NCI-H1694 treated with DMSO at 0.1 percent for 48 hours (cell line): Measurements from ENCODE around the gene APOB.

ENCODE experiments used
- DNase-seq: peaks from one replicate; lab custom pipeline; 2025; lab: John Stamatoyannopoulos, UW

The APOB gene

DNA sequence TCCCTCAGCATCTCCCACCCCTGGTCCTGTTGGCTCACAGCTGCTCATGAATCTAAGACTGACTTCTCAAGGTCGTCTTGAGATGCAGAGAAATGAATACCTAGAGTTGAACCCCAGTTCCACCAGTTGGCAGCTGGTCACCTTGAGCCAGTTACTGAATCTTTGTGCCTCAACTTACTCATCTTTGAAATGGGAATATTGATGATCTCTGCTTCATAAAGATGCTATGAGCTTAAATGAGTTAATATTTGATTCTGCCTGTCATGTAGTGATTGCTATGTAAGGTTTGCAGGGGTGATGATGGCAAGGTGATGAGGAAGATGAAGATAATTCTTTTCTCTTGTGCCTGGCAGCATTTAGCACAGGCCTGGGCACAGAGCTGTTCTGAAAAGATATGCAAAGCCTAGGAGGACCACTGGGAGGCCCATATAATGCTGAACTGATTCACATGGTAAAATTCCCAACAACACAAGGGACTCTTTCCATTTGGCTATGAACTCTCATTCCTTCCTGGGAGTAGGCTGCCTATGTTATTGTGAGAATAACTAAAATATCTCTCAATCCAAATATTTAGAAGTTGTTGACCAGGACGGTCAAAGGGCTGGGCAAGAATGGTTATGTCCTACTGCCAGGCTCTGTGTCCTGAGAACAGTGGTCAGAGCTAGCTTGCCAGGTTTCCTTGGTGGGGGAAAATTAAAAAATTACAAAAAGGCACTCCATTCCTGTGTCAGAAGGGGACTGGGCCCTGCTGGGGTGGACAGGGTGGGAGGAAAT lies 70.9 kb downstream of the APOB start:
- no peak for DNase-seq

DNA sequence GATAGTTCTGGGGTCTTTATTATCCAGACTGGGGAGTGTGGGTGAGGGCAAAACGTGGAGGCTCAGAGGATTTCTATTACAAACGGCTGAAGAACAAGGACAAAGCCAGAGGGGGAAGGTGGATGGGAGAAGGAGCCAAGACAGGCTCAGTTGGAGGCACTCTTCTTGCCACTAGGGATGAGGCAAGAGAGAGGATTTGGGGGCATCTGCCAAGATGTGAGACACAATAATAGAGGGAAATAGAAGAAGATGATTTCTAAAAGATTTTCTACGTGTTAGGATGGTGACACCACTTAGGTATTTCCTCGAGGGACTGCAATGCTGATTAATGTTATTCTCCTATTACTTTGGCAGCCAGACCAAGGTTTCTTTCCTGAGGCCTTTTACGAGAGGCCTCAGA lies 71.8 kb downstream of the APOB start:
- no peak for DNase-seq

DNA sequence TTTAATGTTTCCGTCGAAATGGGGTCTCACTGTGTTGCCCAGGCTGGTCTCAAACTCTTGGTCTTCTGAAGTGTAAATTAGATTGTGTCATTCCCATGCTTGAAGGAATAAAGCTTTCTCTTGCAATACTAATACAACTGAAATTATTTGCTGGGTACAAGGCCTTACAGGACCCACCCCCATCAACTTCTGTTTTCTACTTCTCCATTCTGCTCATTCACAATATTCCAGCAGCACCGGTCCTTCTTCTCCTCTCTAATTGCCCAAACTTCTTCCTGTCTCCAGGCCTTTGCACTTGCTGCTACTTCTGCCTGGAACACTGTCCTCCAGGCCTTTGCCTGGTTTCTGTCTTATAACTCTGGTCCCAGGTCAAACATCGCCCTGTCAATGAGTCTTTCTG lies 73.8 kb downstream of the APOB start:
- no peak for DNase-seq

DNA sequence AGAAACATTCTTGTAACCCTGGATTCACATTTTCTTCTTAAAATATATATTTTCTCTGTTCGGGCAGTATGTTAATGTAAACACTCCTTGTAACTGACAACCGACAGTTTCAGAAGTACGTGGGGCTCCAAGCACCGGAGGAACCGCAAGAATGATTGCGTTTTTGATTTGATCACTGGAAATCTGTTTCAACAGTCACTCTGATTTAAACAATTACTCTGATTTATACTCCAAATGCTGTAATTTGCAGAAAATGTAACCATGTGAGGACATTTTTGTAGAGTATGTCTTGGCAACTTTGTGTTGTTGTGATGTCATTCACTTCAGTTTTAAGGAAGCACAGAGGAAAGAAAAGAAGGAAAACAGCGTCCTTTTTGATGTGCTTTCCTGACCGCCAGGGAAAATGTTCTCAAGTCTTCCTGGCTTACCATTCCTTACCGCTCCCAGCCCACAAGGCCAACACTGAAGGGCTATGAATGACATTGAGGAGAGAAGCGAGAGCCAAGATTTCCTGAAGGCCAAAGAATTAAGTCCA lies 77.7 kb downstream of the APOB start:
- DNase-seq, result no peak

DNA sequence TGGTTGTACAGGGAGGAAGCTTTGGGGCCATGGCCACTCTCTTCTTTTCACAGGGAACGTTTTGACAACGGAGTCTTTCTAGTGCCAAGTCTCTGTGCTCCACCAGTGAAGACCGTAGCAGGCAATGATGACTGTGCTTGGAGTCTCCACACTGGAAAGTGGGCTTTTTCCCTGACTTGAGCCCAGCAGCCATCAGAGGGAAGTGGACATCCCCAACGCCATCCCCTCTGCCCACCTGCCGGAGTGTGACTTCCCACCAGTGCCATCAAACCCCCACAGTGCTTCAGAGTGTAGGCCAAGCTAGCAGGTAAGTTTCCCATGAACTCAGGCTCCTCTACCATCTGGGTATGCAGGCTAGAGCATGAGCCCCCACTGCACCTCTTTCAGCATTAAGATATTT lies 78.7 kb downstream of the APOB start:
- DNase-seq, result no peak

DNA sequence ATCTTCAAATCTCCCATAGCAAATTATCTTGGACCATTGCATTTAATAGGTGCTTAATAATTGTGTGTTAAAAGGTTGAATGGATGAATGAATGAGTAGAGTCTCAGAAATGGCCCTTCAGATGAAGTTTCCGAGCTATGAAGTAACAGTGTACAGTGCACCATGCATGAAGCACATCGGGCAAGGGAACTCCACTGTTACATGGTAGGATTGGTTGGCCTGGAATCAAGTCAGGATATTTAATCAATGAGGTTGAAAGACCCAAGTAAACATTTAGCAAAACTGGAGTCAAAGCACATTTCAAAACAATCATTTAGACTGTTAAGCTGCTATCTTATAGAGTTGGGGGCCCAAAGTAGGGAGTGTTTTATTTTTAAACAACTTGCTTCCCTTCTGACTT lies 80.0 kb downstream of the APOB start:
- no peak for DNase-seq

DNA sequence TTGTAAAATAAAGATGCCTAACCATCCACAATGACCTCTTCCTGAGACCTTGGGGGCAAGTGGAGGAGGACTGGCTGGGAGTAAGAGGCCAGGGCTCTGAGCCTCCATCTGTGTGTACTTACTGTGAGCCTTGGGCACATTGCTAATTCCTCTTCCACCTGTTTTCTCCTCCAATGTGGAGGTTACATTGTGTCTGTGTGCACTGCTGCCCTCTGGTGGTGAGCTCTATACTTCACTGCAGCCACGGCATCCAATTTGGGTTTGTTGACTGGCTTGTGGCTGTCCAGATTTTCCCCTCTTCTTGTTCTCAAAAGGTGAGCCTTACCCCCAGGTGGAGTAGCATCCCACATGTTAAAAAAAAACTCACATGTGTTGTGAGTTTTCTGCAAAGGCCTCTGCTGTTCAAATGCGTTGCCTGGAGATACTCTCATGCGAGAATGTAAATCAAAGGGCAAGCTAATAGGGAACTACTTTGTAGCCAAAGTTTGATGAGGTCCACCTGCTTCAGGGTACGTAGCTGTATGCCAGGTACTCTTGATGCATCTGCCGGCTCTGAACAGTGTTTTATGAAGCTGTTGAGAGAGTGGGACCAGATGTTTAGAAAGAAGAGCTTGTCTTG lies 80.8 kb downstream of the APOB start:
- peak; percentile 70 for DNase-seq

DNA sequence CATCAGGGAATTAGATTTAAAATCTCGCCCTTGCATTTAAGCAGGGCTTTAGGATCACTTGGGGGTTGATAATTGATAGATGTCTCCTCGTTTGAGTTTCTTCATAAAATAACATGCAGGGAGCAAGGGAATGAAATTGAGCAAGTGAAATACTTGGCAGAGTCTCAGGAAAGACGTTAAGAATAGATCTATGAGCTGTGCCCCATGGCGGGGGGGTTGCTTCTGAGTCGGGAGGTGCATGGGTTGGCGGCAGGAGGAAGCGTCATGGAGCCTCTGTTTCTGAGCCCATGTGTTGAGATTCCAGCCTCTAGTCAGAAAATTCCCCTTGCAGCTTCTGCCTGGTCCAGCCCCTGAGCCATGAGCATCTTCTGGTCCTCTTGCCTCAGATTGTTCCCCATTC lies 82.0 kb downstream of the APOB start:
- DNase-seq, result no peak

DNA sequence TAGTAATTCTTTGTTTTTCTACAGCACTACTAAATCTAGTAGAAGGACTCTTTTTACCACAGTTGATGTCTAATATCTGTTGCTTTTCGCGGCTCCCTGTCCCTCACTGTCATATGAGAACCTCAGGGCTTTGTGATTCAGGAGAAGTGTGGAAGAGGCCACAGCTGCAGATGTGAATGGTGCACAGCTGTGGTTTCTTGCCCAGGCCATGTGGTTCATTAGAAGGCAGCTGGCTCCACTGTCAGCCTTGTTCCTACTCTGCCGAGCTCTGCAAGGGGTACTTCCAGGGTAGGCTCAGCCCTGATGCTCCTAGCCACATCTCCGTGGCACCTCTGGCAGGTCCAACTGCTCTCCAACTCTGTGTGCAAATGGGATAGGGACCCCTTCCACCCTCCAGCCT lies 83.9 kb downstream of the APOB start:
- DNase-seq, result no peak

DNA sequence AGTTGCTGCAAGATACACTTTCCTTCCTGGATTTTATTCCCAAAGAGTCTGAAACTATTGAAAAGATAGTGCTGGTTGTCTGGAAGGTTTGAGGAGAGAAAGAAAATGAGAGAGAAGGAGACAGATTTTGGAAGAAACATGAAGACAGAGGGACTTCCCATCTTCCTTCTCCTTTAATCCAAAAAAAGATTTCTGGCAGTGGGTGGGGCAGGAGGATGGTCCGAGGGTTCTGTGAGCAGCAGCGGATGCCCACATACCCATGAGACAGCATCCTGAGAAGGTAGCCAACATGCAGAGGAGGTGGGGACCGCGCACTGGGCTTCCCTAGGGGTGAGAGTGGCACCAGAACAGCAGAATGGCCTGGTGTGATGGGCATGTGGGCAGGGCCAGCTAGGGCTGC lies 84.6 kb downstream of the APOB start:
- DNase-seq, result no peak

DNA sequence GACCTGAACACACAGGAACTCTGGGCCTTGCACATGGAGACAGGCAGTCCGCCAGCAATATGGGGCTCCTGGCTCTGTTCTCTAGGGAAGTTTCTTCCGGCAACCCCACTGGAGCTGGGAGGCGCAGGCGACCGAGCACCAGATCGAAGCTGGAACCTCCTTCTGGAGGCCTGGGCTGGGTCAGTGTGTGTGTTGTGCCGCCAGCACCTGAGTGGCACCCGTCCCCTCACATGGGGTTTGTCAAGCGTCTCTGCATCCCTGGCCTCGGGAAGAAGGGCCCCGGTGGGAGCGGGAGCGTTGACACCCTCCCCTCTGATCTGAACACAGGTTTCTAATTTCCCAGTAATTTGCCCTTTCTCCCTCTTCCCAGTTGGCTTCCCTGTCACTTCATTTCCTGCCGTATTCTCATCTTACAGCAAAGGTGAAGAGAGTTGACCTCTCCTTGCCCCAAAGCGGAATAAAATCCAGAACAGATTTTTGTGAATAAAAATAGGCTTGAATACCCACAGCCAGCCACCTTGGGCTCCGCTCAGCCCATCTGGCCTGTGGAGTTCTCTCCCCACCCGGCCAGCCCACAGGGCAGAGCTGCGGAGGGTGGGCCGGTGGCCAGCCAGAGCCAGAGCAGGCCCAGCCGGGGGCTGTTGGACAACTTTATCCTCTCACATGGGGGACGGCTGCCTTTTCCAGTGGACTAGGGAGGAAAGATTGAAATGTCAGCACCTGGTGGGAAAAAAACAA lies 85.9 kb downstream of the APOB start:
- DNase-seq, result no peak

DNA sequence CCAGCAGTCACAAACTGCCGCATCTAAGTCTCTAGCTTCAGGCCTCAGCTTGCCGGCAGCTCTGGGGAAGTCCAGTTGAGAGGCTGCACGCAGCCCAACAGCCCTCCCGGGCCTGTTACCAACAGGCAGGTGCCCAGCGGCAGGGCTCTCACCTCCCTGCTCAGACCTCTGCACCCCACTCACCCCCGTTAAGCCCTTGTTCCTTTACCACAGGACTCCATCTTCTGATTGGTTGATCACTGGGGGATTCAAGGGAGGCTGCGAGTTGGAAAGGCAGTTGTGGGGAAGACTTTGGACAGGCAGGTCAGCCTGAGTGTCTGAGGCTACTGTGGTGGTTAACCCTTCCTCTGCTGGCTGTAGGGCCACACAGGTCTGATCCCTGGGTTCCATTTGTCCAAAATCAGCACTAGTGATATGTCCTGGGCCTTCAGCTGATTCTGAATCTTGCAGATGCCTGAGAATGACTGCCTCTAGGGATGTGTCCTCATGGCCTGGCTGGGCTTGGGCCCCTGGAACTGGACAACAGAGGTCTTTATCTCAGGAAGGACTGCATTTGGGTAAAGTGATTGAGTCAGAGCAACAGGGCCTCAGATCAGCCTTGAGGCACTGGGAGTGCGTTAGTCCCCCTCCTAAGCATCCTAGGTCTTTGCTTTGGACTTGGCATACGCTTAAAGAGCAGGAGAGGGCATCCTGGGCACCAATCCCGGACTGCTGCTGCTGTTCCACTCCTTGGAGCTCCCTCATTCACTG lies 88.4 kb downstream of the APOB start:
- no peak for DNase-seq

DNA sequence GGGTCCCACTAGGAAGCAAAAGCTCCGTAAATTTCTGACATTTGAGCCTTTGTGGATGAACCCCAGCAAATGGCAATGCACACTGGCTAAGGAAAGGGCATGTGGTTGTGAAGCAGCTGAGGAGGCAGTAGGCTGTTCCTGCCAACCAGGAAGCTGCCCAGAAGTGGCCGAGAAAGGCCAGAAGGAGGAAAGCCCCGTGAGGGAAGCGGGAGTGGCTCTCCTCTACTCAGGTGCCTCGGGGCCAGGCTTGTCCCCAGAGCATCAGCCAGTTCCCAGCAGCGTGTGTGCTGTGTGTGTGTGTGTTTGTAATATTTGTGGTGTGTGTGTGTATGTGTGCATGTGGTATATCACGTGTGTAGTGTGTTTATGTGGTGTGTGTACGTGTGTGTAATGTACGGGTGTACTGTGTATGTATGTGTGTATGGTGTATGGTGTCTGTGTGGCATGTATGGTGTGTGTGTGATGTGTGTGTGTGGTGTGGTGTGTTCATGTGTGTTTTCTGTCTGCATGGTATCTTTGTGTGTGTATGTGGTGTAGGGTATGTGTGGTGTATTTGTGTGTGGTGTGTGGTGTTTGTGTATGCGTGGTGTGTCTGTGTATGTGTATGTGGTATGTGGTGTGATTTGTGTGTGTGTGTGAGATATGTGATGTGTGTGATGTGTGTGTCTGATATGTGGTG lies 90.6 kb downstream of the APOB start:
- no peak for DNase-seq
